ENCODE results near the gene TBCA. TPM values are rescaled to one million over a fixed set of nuclear protein-coding genes. Genes with fewer than 3 reads are reported as not detected.
A peak's percentile ranks its signal among the peaks of the same experiment; 100 is the strongest.
"Not testable (repeated sequence)": the region's sequence is repeated elsewhere in the genome, so short reads cannot be mapped to it uniquely, and the experiment has no call there.

The TBCA gene
- total RNA-seq, 1 experiment from 2014 or later: 179 TPM

DNA sequence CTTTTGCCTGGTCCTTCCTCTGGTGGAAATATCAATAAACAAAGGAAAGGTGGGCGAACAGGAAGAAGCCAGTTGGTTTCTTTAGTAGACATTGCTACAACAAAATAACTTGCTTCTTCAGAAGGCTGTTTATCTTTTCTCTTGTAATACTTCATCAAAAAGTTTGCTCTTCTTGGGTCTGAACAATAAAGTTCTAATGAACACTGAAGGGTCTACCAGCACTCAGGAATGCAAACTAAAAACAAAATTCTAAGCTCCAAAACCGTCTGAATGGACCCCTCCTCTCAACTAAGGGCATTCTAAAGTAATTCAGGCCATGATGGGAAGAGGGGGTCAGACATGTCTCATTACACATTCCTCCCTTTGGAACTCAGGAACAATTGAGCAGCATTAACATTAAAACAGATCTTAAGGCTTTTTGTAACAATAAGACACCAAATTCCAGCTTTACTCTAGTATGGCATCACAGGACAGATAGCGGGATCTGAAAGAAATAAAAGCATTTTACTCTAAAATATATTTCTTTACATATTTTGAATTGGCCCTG, 2.3 kb downstream of the TBCA start:
- DNase-seq (ENCODE audit: low read depth): no peak

DNA sequence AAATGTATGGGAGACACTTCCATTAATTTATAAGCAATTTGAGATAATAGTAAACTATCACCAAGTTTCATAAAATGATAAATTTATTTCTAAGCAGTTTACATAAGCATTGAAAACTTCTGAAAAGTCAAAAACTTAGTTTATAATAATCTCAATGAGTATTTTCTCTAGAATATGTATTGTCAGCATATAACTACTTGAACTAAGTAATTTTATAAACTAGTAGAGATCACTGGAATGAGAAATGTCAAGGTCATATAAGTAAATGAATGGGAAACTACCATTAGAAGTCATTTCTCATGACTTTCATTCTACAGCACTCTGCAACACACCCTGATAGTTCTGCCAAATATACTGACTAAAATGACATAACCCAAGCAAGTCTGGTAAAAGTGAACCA, 3.4 kb downstream of the TBCA start:
- DNase-seq (ENCODE audit: low read depth): no peak

GRCh38 chr5:77771452-77771851, 4.7 kb downstream of the TBCA start:
- no peak for DNase-seq (ENCODE audit: low read depth)

GRCh38 chr5:77770293-77771005, 5.7 kb downstream of the TBCA start:
- no peak for DNase-seq (ENCODE audit: low read depth)

DNA sequence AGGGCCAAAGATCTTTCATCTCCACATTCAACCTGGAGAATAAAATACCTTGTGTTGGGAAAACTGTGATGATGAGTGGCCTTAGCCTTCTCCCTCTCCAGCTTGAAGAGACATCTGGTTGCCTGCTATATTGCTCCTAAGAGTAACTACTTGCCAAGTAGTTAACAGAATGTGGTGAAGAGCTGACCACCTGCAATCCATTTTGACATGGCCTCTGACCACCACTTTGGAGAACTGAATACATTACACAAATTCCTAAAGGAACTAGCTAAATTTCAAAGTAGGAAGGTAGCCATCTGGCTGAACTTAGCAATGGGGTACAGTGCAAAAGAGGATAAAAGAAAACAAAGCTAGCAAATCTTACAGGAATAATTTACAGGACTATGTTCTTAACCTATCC, 7.2 kb downstream of the TBCA start:
- DNase-seq (ENCODE audit: low read depth): no peak

DNA sequence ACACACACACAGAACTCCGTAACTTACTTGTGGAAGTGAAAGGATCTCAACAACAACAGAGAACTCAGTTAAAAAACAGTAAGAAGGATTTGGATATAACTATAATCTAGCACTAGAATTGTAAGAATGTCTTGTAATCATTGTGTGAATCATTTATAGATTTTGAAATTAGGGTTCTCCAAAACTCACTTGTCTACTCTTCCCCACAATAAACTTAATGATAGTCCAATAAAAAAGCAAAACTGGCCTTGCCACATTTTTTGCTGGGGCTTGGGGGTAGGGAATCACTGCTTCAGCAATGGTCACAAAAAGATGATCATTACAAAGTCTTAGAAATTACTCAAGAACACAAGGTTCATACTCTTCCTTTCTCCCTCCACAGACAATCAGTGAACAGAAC, 8.8 kb downstream of the TBCA start:
- no peak for DNase-seq (ENCODE audit: low read depth)

DNA sequence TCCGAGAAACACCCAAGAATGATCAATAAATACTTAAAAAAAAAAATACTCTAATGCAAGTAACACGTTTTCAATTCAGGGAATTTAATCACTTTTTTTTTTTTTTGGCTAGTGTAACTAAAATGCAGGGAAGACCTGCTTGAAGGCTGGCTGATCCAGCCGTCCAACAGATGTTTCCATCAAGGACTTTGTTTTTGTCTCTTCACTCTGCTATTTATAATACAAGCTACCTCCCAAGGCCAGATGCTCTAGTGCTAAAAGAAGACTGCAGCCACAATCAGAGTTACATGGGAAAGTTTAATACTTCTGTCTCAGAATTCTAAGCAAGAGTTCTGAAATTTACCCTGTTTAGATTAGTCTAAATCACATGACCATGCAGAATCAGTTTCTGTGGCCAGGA, 14.5 kb downstream of the TBCA start:
- no peak for DNase-seq (ENCODE audit: low read depth)

DNA sequence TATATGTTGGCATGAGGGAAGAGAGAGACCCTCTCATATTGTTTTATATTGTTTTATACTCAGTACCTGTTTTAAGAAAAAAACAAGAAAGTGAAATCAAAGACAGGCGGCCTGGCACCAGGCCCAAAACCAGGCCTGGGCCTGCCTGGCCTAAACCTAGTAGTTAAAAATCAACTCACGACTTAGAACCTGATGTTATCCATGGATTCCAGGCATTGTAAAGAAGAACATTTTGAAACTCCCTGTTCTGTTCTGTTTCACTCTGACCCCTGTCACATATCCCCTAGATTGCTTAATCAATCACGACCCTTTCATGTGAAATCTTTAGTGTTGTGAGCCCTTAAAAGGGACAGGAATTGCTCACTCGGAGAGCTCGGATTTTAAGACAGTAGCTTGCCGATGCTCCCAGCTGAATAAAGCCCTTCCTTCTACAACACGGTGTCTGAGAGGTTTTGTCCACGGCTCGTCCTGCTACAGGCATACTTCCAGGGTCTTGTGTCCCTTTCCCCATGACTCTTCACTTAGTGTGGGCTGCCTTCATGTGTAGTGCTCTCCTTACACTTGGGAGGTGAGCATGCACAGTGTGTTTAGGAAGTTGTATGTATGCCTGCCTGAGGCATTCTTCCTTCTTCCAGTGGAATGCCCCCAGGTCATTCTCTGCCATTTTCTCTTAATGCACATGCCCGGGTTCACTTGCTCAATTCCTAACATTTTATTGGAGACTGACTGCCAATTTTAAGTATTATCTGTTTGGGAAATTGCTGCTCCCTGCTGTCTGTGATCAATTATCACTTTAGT, 17.8 kb downstream of the TBCA start:
- no peak for DNase-seq (ENCODE audit: low read depth)

DNA sequence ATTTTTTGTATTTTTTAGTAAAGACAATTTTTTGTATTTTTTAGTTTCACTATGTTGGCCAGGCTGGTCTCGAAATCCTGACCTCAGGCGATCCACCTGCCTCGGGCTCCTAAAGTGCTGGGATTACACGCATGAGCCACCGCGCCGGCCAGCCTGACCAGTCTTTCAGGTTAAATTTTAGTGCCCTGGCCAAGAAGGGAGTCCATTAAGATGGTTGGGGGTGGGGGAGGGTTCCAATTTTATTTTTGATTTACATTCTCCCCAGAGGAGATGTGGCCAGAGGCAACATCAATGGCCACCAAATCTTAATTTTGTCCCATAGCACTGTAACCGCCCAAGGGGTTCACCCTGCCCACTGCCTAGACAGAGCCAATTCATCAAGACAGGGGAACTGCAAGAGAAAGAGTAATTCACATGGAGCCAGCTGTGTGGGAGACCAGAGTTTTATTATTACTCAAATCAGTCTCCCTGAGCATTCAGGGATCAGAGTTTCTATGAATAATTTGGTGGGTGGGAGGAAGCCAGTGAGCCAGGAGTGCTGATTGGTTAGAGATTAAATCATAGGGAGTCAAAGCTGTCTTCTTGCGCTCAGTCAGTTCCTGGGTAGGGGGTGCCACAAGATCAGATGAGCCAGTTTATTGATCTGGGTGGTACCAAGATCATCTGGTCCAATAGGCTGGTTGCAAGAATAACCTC, 24.7 kb downstream of the TBCA start:
- DNase-seq (ENCODE audit: low read depth): no peak

- DNase-seq (ENCODE audit: low read depth): not testable (repeated sequence)
These were observed 25.2 kb downstream of the TBCA start for GRCh38 chr5:77750928-77751327.

DNA sequence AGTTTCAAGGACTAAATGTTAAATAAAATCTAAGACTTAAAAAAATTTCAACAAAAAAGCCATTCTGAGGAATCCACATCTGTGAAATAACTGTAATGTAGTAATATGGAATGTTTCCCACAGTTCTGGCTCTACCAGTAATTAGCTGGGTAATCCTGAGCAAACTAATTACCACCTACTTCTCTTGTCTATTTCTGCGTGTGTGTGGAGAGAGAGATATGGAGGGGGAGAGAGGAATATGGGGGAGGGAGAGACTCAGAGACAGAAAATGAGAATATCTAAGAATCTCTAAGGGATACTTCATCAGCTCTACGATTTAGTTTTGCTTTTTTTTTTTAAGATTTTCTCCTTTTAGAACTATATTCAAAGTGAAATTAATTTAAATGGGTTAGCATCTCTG, 28.0 kb downstream of the TBCA start:
- DNase-seq (ENCODE audit: low read depth): no peak

DNA sequence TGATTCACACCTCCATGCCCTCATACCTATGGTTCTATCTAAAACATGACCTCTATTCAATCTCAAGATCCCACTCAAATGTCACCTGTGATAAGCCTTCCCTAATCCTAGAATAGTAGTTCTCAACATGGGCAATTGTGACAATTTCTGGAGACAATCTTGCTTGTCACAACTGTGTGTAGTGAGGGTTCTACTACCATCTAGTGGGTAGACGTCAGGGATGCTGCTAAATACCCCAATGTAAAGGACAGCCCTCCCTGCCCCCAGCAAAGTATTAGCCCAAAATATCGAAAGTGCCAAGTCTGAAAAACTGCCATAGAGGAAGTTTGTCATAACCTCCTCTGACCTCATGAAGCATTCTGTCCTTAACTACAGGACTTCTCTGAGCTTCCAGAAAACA, 32.0 kb downstream of the TBCA start:
- DNase-seq (ENCODE audit: low read depth): no peak

GRCh38 chr5:77743181-77743580, 33.0 kb downstream of the TBCA start:
- DNase-seq (ENCODE audit: low read depth): peak; percentile 4

- DNase-seq (ENCODE audit: low read depth): no peak
These were observed 34.5 kb downstream of the TBCA start for GRCh38 chr5:77741608-77742007.

DNA sequence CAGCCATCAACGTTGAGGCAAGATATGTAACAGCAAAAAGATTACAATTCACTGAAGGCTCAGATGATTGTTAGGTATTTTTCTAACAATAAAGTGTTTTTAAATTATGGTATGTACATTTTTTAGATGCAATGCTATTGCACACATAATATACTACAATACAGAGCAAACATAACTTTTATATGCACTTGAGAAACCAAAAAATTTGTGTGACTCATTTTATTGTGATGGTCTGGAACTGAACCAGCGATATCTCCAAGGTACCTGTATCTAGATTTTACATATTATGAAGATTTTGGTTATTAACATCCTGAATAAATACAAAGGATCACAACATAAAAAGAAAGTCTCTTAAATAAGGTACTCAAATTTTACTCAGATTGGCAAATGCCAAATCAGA, 41.3 kb downstream of the TBCA start:
- no peak for DNase-seq (ENCODE audit: low read depth)

DNA sequence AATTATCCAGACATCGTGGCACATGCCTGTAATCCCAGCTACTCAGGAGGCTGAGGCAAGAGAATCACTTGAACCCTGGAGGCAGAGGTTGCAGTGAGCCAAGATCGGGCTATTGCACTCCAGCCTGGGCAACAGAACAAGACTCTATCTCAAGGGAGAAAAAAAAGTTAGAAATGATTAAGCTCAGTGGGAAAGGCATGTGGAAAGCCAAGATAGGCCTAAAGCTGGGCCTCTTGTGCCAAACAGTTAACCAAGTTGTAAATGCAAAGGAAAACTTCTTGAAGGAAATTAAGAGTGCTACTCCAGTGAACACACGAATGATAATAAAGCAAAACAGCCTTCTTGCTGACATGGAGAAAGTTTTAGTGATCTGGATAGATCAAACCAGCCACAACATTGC, 43.0 kb downstream of the TBCA start:
- no peak for DNase-seq (ENCODE audit: low read depth)

GRCh38 chr5:77727190-77727589, 48.9 kb downstream of the TBCA start:
- no peak for DNase-seq (ENCODE audit: low read depth)

GRCh38 chr5:77725616-77726015, 50.5 kb downstream of the TBCA start:
- DNase-seq (ENCODE audit: low read depth): no peak

DNA sequence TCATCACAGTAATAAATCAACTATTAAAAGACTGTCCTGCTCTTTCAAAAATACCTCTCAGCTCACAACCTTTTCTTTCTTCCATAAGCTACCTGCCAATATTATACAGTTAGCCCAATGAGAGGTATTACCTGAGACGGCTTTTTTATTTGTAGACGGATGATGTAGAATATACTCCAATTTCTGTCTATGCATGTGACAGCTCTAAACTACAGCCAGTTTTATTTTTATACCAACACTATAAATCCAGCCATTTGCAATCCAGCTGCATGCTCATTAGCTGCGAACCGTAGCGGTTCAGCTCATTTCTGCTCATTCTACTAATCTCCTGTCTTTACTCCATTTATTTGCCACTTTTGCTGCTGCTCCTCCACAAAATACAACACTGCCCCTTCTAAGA, 51.2 kb downstream of the TBCA start:
- DNase-seq (ENCODE audit: low read depth): no peak

DNA sequence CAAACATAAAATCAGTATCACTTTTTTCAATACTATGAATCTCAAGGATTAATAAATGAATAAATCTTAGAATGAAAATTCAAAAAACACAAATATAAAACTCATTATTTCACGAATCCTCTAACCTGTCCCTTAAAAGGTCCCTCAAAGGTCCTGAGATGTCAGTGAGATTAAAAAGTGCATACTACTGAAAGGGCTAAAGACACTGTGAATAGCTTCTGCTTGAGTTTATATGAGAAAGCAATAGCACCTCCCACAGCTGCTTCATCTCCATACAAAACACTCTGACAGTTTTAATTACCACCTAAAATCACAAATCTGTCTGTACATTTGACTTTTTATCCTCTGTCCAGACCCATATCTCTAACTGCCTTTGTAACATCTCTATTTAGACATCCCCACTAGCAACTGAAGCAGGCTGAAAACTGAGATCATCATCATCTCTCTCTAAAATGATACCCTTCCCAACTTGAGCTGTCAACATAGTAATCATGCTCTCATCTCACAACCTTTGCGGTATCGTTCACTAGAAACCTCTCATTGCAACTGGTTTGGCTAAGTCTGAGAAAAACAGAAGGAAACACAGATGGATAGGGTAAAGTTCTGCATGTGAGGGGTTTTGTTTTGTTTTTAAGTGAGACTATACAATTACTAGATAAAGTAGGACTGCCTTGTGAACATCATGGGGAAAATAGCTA, 56.3 kb downstream of the TBCA start:
- DNase-seq (ENCODE audit: low read depth): no peak

- no peak for DNase-seq (ENCODE audit: low read depth)
These were observed 57.1 kb downstream of the TBCA start for GRCh38 chr5:77718934-77719610.
